Loucy (cell line): Measurements from ENCODE around the gene TGM2.

Source experiments
- H2AFZ ChIP-seq: fragments of 200-600 bp; sonication (generic); 2 replicates; pipeline ENCODE4 v1.6.0; 2016; ENCODE audit warnings: antibody characterized with exemption, mild to moderate bottlenecking, low read length, moderate library complexity
- H3F3A ChIP-seq: fragments of 200-600 bp; 2 replicates; pipeline ENCODE4 v1.6.0; 2016; ENCODE audit warnings: antibody characterized with exemption, low read depth, mild to moderate bottlenecking
- H3K27me3 ChIP-seq: fragments of 200-600 bp; sonication (generic); 2 replicates; pipeline ENCODE4 v1.6.1; 2014; ENCODE audit warnings: low read length, mild to moderate bottlenecking; ENCODE audit not compliant: insufficient read depth, poor library complexity, severe bottlenecking
- H3K36me3 ChIP-seq: fragments of 200-600 bp; sonication (generic); 2 replicates; pipeline ENCODE4 v1.6.1; 2016; ENCODE audit warnings: low read length; ENCODE audit not compliant: insufficient read depth
- H3K4me1 ChIP-seq: fragments of 200-600 bp; sonication (generic); 2 replicates; pipeline ENCODE4 v1.5.1; 2014; ENCODE audit warnings: low read length, mild to moderate bottlenecking; ENCODE audit not compliant: insufficient read depth, poor library complexity, severe bottlenecking
- H3K4me2 ChIP-seq: fragments of 200-600 bp; sonication (generic); 2 replicates; pipeline ENCODE4 v1.6.0; 2014; ENCODE audit warnings: antibody characterized with exemption, low read length, low read depth, mild to moderate bottlenecking; ENCODE audit not compliant: poor library complexity, severe bottlenecking
- H3K4me3 ChIP-seq: fragments of 200-600 bp; sonication (generic); 2 replicates; pipeline ENCODE4 v1.5.1; 2014; ENCODE audit warnings: low read length, mild to moderate bottlenecking, mixed read lengths; ENCODE audit not compliant: poor library complexity, severe bottlenecking
- H3K79me2 ChIP-seq: fragments of 200-600 bp; sonication (generic); 2 replicates; pipeline ENCODE4 v1.6.1; 2014; ENCODE audit warnings: low read length; ENCODE audit not compliant: insufficient read depth
- H3K9ac ChIP-seq: fragments of 200-600 bp; sonication (generic); 2 replicates; pipeline ENCODE4 v1.6.0; 2014; ENCODE audit warnings: mild to moderate bottlenecking, low read depth, low read length, moderate library complexity; ENCODE audit not compliant: poor library complexity, severe bottlenecking
- H3K9me2 ChIP-seq: fragments of 200-600 bp; sonication (generic); replicated peaks from 2 replicates; pipeline ENCODE4 v1.6.1; 2016; ENCODE audit warnings: low read depth, low read length, mixed read lengths
- H3K9me3 ChIP-seq: fragments of 200-600 bp; sonication (generic); 2 replicates; pipeline ENCODE4 v1.6.1; 2014; ENCODE audit warnings: mild to moderate bottlenecking, antibody characterized with exemption, low read length, low read depth; ENCODE audit not compliant: insufficient read depth
- H4K20me1 ChIP-seq: fragments of 200-600 bp; sonication (generic); 2 replicates; pipeline ENCODE4 v1.6.0; 2014; ENCODE audit warnings: antibody characterized with exemption, low read length, mild to moderate bottlenecking; ENCODE audit not compliant: insufficient read depth, poor library complexity, severe bottlenecking
- CTCF ChIP-seq: fragments of 200-600 bp; sonication (generic); conservative IDR thresholded peaks from 2 replicates; pipeline ENCODE4 v1.5.1; 2014; ENCODE audit warnings: mild to moderate bottlenecking, antibody characterized with exemption, low read length
- EZH2phosphoT487 ChIP-seq: fragments of 200-600 bp; IDR thresholded peaks from 2 replicates; pipeline ENCODE4 v1.6.1; 2018; ENCODE audit warnings: antibody characterized with exemption, mild to moderate bottlenecking, moderate library complexity, borderline replicate concordance

The TGM2 gene

DNA sequence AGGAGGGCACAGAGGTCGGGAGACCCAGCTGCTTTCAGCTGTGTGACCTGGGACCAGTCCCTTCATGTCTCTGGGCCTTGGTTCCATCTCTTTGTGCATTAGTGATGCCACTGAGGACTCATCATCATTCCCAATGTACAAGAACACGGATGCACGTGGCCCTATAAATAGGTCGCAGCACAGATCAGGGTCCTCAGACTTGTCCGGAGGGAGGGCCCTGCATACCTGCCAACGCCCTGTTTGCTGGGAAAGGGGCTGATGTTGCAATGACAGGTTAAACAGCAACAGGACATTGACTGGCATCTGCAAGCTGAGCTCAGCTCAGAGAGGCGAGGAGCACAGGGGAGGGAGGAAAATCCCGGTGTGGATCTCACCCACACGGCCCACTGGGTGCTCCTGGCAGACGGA is 21.8 kb downstream of the TGM2 start:
- no peak for TF ChIP-seq EZH2phosphoT487
- no peak for TF ChIP-seq CTCF
- Histone ChIP-seq H3K27me3 (no peaks in the 10 kb centered on the region), H3F3A (no peaks in the 10 kb centered on the region; the same call in 1 of the 2 replicates), H3K4me2 (peak overlapping the region; percentile 38), H2AFZ (no peak overlapping the region), H3K9ac (peak overlapping the region; percentile 6), H3K4me3 (no peak overlapping the region), H3K79me2 (no peaks in the 10 kb centered on the region), H3K36me3 (no peaks in the 10 kb centered on the region), H4K20me1 (no peaks in the 10 kb centered on the region), H3K9me2 (no peaks in the 10 kb centered on the region), H3K4me1 (peaks cover 40% of the 10 kb centered on the region), H3K9me3 (no peaks in the 10 kb centered on the region)

GRCh38 chr20:38141889-38142494 is 23.1 kb downstream of the TGM2 start:
- H3K9ac ChIP-seq: no peak overlapping the region
- H3K4me2 ChIP-seq: no peak overlapping the region
- H3K9me3 ChIP-seq: no peaks in the 10 kb centered on the region
- no peaks in the 10 kb centered on the region for H3K27me3 ChIP-seq
- H4K20me1 ChIP-seq: no peaks in the 10 kb centered on the region
- no peaks in the 10 kb centered on the region for H3K36me3 ChIP-seq
- no peaks in the 10 kb centered on the region for H3K79me2 ChIP-seq
- TF ChIP-seq CTCF: no peak
- no peak for TF ChIP-seq EZH2phosphoT487
- H2AFZ ChIP-seq: no peak overlapping the region
- no peaks in the 10 kb centered on the region; the same call in 1 of the 2 replicates for H3F3A ChIP-seq
- no peaks in the 10 kb centered on the region for H3K9me2 ChIP-seq
- no peak overlapping the region for H3K4me3 ChIP-seq
- H3K4me1 ChIP-seq: peaks cover 40% of the 10 kb centered on the region

DNA sequence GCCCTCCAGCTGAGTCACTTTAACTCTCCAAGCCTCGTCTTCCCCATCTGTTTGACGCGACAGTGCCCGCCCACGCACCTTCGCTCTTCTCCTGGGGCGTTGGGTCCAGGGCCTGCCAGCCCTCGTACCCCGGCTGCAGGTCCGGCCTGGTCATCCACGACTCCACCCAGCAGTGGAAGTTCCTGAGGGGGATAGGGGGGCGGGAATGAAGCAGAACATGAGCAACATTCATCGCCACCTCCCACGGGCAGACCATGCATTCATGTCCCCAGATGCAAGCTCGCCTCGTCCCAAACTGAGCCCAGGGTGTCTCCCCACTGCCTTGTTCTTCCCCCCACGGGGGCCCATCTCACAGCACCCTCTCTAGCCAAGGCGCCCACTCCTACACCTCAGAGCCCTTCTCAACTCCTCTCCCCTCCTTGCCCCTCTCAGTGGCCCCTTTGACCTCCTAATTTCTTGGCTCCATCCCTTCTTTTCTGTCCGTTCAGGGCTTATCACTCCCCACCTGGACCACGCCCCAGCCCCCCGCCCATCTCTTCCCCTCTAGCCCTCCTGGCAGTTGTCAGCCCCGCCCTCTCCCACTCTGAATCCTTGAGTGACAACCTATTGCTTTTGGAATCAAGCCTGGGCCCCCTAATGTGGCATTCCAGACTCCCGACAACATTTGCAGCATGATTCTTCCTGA is 23.7 kb downstream of the TGM2 start:
- no peaks in the 10 kb centered on the region for H3K36me3 ChIP-seq
- H4K20me1 ChIP-seq: no peaks in the 10 kb centered on the region
- peaks cover 40% of the 10 kb centered on the region for H3K4me1 ChIP-seq
- no peak overlapping the region for H3K9ac ChIP-seq
- TF ChIP-seq CTCF (no peak), EZH2phosphoT487 (no peak)
- H3K27me3 ChIP-seq: no peaks in the 10 kb centered on the region
- no peak overlapping the region for H2AFZ ChIP-seq
- no peaks in the 10 kb centered on the region for H3K9me3 ChIP-seq
- H3K4me2 ChIP-seq: no peak overlapping the region
- no peak overlapping the region for H3K4me3 ChIP-seq
- H3K9me2 ChIP-seq: no peaks in the 10 kb centered on the region
- H3K79me2 ChIP-seq: no peaks in the 10 kb centered on the region
- no peaks in the 10 kb centered on the region; the same call in 1 of the 2 replicates for H3F3A ChIP-seq
